ENCODE measurements around the gene PPM1N. TPM values are rescaled to one million over a fixed set of nuclear protein-coding genes. Genes with fewer than 3 reads are reported as not detected.
A peak's percentile ranks its signal among the peaks of the same experiment; 100 is the strongest.

Gene PPM1N
- total and polyA plus RNA-seq, 3 donors from 2014 or later = 1.9 to 3.4 (median 2.3) TPM

GRCh38 chr19:45492627-45493470, 5.4 kb upstream of the PPM1N start:
- WGBS, 2 donors = 5 to 8% methylated on average over 17 to 31 of the region's 32 CpGs
- Histone ChIP-seq H3K9me3 (no peaks in the 10 kb centered on the region), H3K4me3 (peak overlapping the region; percentile 43 to 56), H3K27me3 (no peaks in the 10 kb centered on the region), H3K4me1 (peaks cover 6% of the 10 kb centered on the region), H3K36me3 (ENCODE audit: low read depth, missing control alignments) (no peaks in the 10 kb centered on the region), H3K27ac (no peak overlapping the region)
- no peak for DNase-seq
- intact Hi-C loops (cut with DNase I; ENCODE audit: low total_unique reads) = no loop called here
- no peak for TF ChIP-seq CTCF (IDR thresholded peaks at IDR 0.05)

DNA sequence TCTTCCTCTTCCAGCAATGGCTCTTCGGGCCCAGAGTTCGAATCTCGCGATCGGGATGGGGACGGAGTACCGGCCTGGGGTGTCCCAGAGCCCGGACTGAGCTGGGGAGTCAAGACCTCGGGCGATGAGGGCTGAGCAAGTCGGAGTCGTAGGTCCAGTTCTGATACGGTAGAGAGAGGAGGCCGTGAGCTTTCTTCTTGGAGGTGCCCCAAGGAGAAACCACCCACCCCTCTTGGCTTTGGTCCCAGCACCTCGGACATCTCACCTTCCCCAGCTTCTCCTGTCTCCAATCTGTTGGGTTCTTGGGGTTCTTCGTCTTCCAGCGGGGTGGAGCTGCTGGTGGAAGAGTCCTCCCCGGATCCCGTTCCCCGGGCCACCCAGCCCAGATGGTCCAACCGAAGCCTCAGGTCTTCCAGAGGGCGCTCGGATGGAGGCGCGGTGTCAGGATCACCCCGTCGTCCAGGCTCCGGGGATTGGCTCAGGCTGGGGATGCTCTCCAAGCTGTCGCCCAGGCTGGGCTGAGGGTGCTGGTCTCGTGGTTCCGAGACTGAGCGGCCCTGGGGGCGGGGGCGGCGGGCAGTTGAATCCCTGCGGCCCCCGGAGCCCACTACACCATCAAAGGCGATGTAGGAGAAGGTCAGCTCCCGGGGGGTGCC, 3.9 kb upstream of the PPM1N start:
- no peak overlapping the region for H3K27ac ChIP-seq
- H3K9me3 ChIP-seq = no peaks in the 10 kb centered on the region
- no peaks in the 10 kb centered on the region for H3K36me3 ChIP-seq (ENCODE audit: low read depth, missing control alignments)
- TF ChIP-seq POLR2A (IDR thresholded peaks at IDR 0.05) (no peak), CTCF (IDR thresholded peaks at IDR 0.05) (no peak)
- DNase-seq = no peak
- H3K4me3 ChIP-seq = no peak overlapping the region
- WGBS, 2 donors = 54 to 84% methylated on average over 8 to 39 of the region's 39 CpGs
- intact Hi-C loops (cut with DNase I; ENCODE audit: low total_unique reads) = no loop called here
- peaks cover 6% of the 10 kb centered on the region for H3K4me1 ChIP-seq
- H3K27me3 ChIP-seq = no peaks in the 10 kb centered on the region

DNA sequence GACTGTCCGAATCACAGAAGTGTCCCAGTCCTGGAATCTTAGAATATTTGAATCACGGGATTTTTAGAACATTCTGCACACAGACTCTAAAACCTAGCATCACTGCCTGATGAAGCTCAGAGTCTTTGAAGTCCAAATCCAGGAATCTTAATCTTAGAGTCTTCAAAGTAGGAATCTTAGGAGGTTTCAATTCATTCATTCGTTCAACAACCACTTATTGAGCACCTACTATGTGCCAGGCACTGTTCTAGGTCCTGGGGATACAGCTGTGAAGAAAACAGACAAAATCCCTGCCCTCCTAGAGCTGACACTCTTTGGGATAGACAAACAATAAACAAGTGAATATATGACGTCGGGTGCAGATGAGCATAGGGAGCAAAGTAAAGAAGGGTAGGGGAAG, 3.1 kb upstream of the PPM1N start:
- Histone ChIP-seq H3K4me1 (peaks cover 6% of the 10 kb centered on the region), H3K36me3 (ENCODE audit: low read depth, missing control alignments) (no peaks in the 10 kb centered on the region), H3K27me3 (no peaks in the 10 kb centered on the region), H3K4me3 (no peak overlapping the region), H3K27ac (no peak overlapping the region), H3K9me3 (no peaks in the 10 kb centered on the region)
- TF ChIP-seq POLR2A (IDR thresholded peaks at IDR 0.05) = no peak
- TF ChIP-seq CTCF (IDR thresholded peaks at IDR 0.05) = no peak
- intact Hi-C loops (cut with DNase I; ENCODE audit: low total_unique reads) = no loop called here
- no peak for DNase-seq
- WGBS, 2 donors = 57 to 67% methylated on average over 5 of the region's 5 CpGs

DNA sequence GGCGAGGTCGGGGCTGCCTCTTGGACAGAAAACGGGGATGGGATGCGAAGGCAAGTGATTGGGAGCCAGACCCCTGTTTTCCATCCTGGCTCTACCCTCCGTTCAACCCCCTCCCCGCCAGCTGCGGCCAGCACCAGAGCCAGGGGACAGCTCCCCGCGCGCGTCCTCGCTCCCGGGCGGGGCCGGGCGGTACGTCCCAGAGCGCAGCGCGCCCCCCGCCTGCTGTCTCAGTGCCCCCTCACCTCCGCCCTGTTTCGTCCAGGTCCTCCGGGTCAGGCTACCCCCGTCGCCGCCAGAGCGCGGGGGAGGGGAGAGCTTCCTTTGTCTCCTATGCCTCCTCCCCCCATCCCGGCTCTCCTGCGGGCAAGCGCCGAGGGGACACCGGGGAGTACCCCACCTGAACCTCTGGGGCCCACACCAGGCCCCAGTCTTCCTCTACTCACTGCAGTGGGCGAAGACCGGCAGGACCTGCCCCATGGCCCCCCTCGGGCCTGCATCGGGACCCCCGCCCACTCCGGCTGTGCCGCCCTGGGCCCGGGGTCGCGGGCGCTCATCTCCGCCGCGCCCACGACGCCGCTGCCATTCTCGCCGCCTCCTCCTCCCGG, 1.8 kb upstream of the PPM1N start:
- Histone ChIP-seq H3K36me3 (ENCODE audit: low read depth, missing control alignments) (no peaks in the 10 kb centered on the region), H3K9me3 (no peaks in the 10 kb centered on the region), H3K4me3 (peak overlapping the region; percentile 53 to 56), H3K27me3 (no peaks in the 10 kb centered on the region), H3K27ac (no peak overlapping the region), H3K4me1 (peaks cover 6% of the 10 kb centered on the region)
- DNase-seq = no peak
- TF ChIP-seq CTCF (IDR thresholded peaks at IDR 0.05) (no peak), POLR2A (IDR thresholded peaks at IDR 0.05) (no peak)
- WGBS, 2 donors = 1 to 2% methylated on average over 31 to 38 of the region's 54 CpGs
- intact Hi-C loops (cut with DNase I; ENCODE audit: low total_unique reads) = no loop called here

All from testis (tissue), 3 donors.